Neural cell (in vitro differentiated cells): ENCODE data around the gene ARPC1B. TPM values are rescaled to one million over a fixed set of nuclear protein-coding genes. Genes with fewer than 3 reads are reported as not detected.

ENCODE experiments used
- H2AFZ ChIP-seq: fragments of 200-600, 300-800 bp; sonication (generic), shearing (Covaris generic); 2 replicates; pipeline ENCODE4 v1.6.0; 2014; ENCODE audit warnings: low read depth, mild to moderate bottlenecking, antibody characterized with exemption, low read length, moderate library complexity
- H3F3A ChIP-seq: fragments of 200-600 bp; shearing (Covaris generic); 2 replicates; pipeline ENCODE4 v1.6.1; 2016; ENCODE audit warnings: mild to moderate bottlenecking, moderate library complexity, mixed read lengths, antibody characterized with exemption, low read length; ENCODE audit not compliant: insufficient read depth, poor library complexity, severe bottlenecking
- H3K27ac ChIP-seq: fragments of 200-600, 300-800 bp; sonication (generic), shearing (Covaris generic); 2 replicates; pipeline ENCODE4 v1.5.1; 2014; ENCODE audit warnings: mild to moderate bottlenecking, low read length, moderate library complexity
- H3K27me3 ChIP-seq: fragments of 300-800, 200-600 bp; sonication (generic), shearing (Covaris generic); 2 replicates; pipeline ENCODE4 v1.6.0; 2014; ENCODE audit warnings: mild to moderate bottlenecking, low read depth, low read length, moderate library complexity; ENCODE audit not compliant: insufficient read depth
- H3K36me3 ChIP-seq: fragments of 300-800, 200-600 bp; sonication (generic), shearing (Covaris generic); 2 replicates; pipeline ENCODE4 v1.5.1; 2014; ENCODE audit warnings: mild to moderate bottlenecking, antibody characterized with exemption, low read length, moderate library complexity; ENCODE audit not compliant: insufficient read depth
- H3K4me2 ChIP-seq: fragments of 300-800, 200-600 bp; sonication (generic), shearing (Covaris generic); 2 replicates; pipeline ENCODE4 v1.6.0; 2014; ENCODE audit warnings: mild to moderate bottlenecking, low read length
- H3K4me3 ChIP-seq: fragments of 300-800, 200-600 bp; sonication (generic), shearing (Covaris generic); 2 replicates; pipeline ENCODE4 v1.5.1; 2014; ENCODE audit warnings: mild to moderate bottlenecking, low read length, moderate library complexity
- H3K79me2 ChIP-seq: fragments of 200-600 bp; shearing (Covaris generic); replicated peaks from 2 replicates; pipeline ENCODE4 v1.6.0; 2014; ENCODE audit warnings: mild to moderate bottlenecking, low read length, moderate library complexity; ENCODE audit not compliant: insufficient read depth
- H3K9ac ChIP-seq: fragments of 300-800, 200-600 bp; sonication (generic), shearing (Covaris generic); 2 replicates; pipeline ENCODE4 v1.6.1; 2016; ENCODE audit warnings: mild to moderate bottlenecking, low read length, mixed read lengths
- H3K9me2 ChIP-seq: fragments of 200-600 bp; shearing (Covaris generic); 2 replicates; pipeline ENCODE4 v1.6.1; 2016; ENCODE audit warnings: mild to moderate bottlenecking, low read length, mixed read lengths; ENCODE audit not compliant: insufficient read depth
- H3K9me3 ChIP-seq: fragments of 200-600, 300-800 bp; sonication (generic), shearing (Covaris generic); 2 replicates; pipeline ENCODE4 v1.6.1; 2016; ENCODE audit warnings: mild to moderate bottlenecking, mixed run types, low read length, moderate library complexity, mixed read lengths
- H4K20me1 ChIP-seq: fragments of 200-600 bp; shearing (Covaris generic); 2 replicates; pipeline ENCODE4 v1.6.1; 2016; ENCODE audit warnings: mild to moderate bottlenecking, mixed run types; ENCODE audit not compliant: insufficient read depth
- EP300 ChIP-seq: fragments of 450-650 bp; conservative IDR thresholded peaks from 2 replicates; pipeline ENCODE4 v1.6.1; 2014; ENCODE audit warnings: antibody characterized with exemption, mild to moderate bottlenecking, moderate library complexity; ENCODE audit not compliant: poor library complexity, severe bottlenecking
- EZH2 ChIP-seq: fragments of 200-600, 300-800 bp; shearing (Covaris generic), sonication (generic); IDR thresholded peaks from 2 replicates; pipeline ENCODE4 v1.6.1; 2014; ENCODE audit warnings: antibody characterized with exemption, low read length, borderline replicate concordance, mild to moderate bottlenecking; ENCODE audit not compliant: insufficient read depth, poor library complexity, severe bottlenecking
- MXI1 ChIP-seq: fragments of 450-650 bp; conservative IDR thresholded peaks from 2 replicates; pipeline ENCODE4 v1.6.1; 2014; ENCODE audit warnings: antibody characterized with exemption, mild to moderate bottlenecking; ENCODE audit not compliant: poor library complexity, severe bottlenecking
- POLR2AphosphoS5 ChIP-seq: IDR thresholded peaks from 2 replicates; pipeline ENCODE4 v1.6.1; 2012
- RAD21 ChIP-seq: fragments of 450-650 bp; conservative IDR thresholded peaks from 2 replicates; pipeline ENCODE4 v1.6.1; 2014; ENCODE audit warnings: antibody characterized with exemption, mild to moderate bottlenecking, moderate library complexity
- SMC3 ChIP-seq: fragments of 450-650 bp; conservative IDR thresholded peaks from 2 replicates; pipeline ENCODE4 v1.6.1; 2014; ENCODE audit warnings: antibody characterized with exemption, mild to moderate bottlenecking, moderate library complexity; ENCODE audit not compliant: poor library complexity
- TAF1 ChIP-seq: IDR thresholded peaks from 2 replicates; pipeline ENCODE4 v1.6.1; 2012; ENCODE audit warnings: low read depth
- polyA plus RNA-seq: library from polyadenylated mRNA; depleted of rRNA; stranded (reverse); fragments of >200 nt; gene quantifications from 2 replicates; pipeline ENCODE4 v1.2.3, GENCODE V29; 2014
- TF ChIP-seq, protein P1 (sequence below): IDR thresholded peaks from 2 replicates; pipeline ENCODE4 v1.6.1; 2012; ENCODE audit warnings: borderline replicate concordance
- TF ChIP-seq, protein P2 (sequence below): fragments of 450-650 bp; IDR thresholded peaks from 2 replicates; pipeline ENCODE4 v1.5.1; 2014; ENCODE audit warnings: antibody characterized with exemption, mild to moderate bottlenecking, moderate library complexity; ENCODE audit not compliant: poor library complexity, severe bottlenecking

The ARPC1B gene
- polyA plus RNA-seq, 1 donor from 2014 or later: 1.7 TPM

DNA sequence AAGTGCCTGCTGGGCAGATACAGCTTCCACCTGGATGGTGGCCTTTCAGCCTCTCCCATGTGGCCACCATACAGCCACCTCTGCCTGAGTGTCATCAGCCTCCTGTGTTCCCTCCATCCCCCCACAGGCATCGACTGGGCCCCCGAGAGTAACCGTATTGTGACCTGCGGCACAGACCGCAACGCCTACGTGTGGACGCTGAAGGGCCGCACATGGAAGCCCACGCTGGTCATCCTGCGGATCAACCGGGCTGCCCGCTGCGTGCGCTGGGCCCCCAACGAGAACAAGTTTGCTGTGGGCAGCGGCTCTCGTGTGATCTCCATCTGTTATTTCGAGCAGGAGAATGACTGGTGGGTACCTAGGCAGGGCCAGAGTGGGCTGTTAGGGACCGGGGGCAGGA is 13.4 kb downstream of the ARPC1B start:
- no peaks in the 10 kb centered on the region for H3K9me2 ChIP-seq
- no peaks in the 10 kb centered on the region for H3K9me3 ChIP-seq
- no peaks in the 10 kb centered on the region for H3F3A ChIP-seq
- TF ChIP-seq MXI1 (no peak), SMC3 (no peak), RAD21 (no peak), POLR2AphosphoS5 (no peak), TAF1 (no peak), EP300 (no peak), EZH2 (no peak)
- TF ChIP-seq, protein P1, sequence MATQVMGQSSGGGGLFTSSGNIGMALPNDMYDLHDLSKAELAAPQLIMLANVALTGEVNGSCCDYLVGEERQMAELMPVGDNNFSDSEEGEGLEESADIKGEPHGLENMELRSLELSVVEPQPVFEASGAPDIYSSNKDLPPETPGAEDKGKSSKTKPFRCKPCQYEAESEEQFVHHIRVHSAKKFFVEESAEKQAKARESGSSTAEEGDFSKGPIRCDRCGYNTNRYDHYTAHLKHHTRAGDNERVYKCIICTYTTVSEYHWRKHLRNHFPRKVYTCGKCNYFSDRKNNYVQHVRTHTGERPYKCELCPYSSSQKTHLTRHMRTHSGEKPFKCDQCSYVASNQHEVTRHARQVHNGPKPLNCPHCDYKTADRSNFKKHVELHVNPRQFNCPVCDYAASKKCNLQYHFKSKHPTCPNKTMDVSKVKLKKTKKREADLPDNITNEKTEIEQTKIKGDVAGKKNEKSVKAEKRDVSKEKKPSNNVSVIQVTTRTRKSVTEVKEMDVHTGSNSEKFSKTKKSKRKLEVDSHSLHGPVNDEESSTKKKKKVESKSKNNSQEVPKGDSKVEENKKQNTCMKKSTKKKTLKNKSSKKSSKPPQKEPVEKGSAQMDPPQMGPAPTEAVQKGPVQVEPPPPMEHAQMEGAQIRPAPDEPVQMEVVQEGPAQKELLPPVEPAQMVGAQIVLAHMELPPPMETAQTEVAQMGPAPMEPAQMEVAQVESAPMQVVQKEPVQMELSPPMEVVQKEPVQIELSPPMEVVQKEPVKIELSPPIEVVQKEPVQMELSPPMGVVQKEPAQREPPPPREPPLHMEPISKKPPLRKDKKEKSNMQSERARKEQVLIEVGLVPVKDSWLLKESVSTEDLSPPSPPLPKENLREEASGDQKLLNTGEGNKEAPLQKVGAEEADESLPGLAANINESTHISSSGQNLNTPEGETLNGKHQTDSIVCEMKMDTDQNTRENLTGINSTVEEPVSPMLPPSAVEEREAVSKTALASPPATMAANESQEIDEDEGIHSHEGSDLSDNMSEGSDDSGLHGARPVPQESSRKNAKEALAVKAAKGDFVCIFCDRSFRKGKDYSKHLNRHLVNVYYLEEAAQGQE: no peak
- TF ChIP-seq, protein P2, sequence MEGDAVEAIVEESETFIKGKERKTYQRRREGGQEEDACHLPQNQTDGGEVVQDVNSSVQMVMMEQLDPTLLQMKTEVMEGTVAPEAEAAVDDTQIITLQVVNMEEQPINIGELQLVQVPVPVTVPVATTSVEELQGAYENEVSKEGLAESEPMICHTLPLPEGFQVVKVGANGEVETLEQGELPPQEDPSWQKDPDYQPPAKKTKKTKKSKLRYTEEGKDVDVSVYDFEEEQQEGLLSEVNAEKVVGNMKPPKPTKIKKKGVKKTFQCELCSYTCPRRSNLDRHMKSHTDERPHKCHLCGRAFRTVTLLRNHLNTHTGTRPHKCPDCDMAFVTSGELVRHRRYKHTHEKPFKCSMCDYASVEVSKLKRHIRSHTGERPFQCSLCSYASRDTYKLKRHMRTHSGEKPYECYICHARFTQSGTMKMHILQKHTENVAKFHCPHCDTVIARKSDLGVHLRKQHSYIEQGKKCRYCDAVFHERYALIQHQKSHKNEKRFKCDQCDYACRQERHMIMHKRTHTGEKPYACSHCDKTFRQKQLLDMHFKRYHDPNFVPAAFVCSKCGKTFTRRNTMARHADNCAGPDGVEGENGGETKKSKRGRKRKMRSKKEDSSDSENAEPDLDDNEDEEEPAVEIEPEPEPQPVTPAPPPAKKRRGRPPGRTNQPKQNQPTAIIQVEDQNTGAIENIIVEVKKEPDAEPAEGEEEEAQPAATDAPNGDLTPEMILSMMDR: no peak
- H3K4me3 ChIP-seq: no peak overlapping the region
- no peaks in the 10 kb centered on the region for H3K27me3 ChIP-seq
- no peak overlapping the region for H2AFZ ChIP-seq
- H4K20me1 ChIP-seq: no peaks in the 10 kb centered on the region
- no peaks in the 10 kb centered on the region for H3K79me2 ChIP-seq
- H3K36me3 ChIP-seq: no peaks in the 10 kb centered on the region
- no peak overlapping the region for H3K4me2 ChIP-seq
- H3K9ac ChIP-seq: no peak overlapping the region
- H3K27ac ChIP-seq: no peak overlapping the region

DNA sequence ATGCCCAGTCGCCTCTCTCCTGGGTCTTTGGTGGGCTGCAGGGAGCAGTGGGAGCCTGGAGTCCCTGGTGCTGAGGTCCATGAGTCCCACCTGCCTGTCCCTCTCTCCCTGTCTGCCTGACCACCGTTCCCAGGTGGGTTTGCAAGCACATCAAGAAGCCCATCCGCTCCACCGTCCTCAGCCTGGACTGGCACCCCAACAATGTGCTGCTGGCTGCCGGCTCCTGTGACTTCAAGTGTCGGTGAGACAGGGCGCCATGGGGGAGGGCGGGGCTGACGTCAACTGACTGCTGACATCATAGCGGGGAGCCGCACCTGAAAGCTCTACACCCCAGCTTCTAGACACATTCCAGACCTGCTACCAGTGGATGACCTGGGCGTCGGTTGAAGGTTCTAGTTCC is 15.2 kb downstream of the ARPC1B start:
- H4K20me1 ChIP-seq: no peaks in the 10 kb centered on the region
- no peaks in the 10 kb centered on the region for H3K36me3 ChIP-seq
- no peaks in the 10 kb centered on the region for H3K27me3 ChIP-seq
- no peaks in the 10 kb centered on the region for H3K9me2 ChIP-seq
- H3K9ac ChIP-seq: no peak overlapping the region
- H3K27ac ChIP-seq: no peak overlapping the region
- H3F3A ChIP-seq: no peaks in the 10 kb centered on the region
- no peak overlapping the region for H3K4me2 ChIP-seq
- no peak overlapping the region for H3K4me3 ChIP-seq
- no peaks in the 10 kb centered on the region for H3K9me3 ChIP-seq
- TF ChIP-seq RAD21: no peak
- no peak for TF ChIP-seq POLR2AphosphoS5
- H3K79me2 ChIP-seq: no peaks in the 10 kb centered on the region
- H2AFZ ChIP-seq: no peak overlapping the region
